HepG2 (cell line): Measurements from ENCODE around the gene POLR1G. TPM values are rescaled to one million over a fixed set of nuclear protein-coding genes. Genes with fewer than 3 reads are reported as not detected.

Experiments
- ARID5B ChIP-seq: IDR thresholded peaks from 2 replicates; pipeline ENCODE4 v1.4.0; 2020; ENCODE audit warnings: mild to moderate bottlenecking, missing genetic modification reagents
- ETV5 ChIP-seq: IDR thresholded peaks from 2 replicates; pipeline ENCODE4 v1.6.1; 2018; ENCODE audit warnings: missing biosample characterization, missing genetic modification reagents, inconsistent platforms, borderline replicate concordance
- HNRNPH1 ChIP-seq: fragments of 200-400 bp; formaldehyde crosslinking; optimal IDR thresholded peaks from 2 replicates; pipeline ENCODE3; 2017; ENCODE audit warnings: mild to moderate bottlenecking, low read depth, low read length
- KLF11 ChIP-seq: IDR thresholded peaks from 2 replicates; pipeline ENCODE4 v1.6.1; 2016; ENCODE audit warnings: missing compliant biosample characterization
- MLLT10 ChIP-seq: sonication (generic); formaldehyde crosslinking; IDR thresholded peaks from 2 replicates; pipeline ENCODE4 v1.4.0; 2020; ENCODE audit warnings: missing genetic modification reagents
- MTA3 ChIP-seq: sonication (generic); formaldehyde crosslinking; IDR thresholded peaks from 2 replicates; pipeline ENCODE4 v1.4.0; 2020; ENCODE audit warnings: missing genetic modification reagents
- NCOR1 ChIP-seq: fragments of 200-600 bp; sonication (generic); IDR thresholded peaks from 2 replicates; pipeline ENCODE4 v1.7.0; 2017; ENCODE audit warnings: antibody characterized with exemption, low read length, borderline replicate concordance
- REST ChIP-seq, 2 experiments: IDR thresholded peaks; 2 replicates each; pipeline ENCODE4 v1.6.1; 2011 to 2012; ENCODE audit warnings: low read length in 2 of 2, borderline replicate concordance in 1 of 2, low read depth in 1 of 2, mild to moderate bottlenecking in 1 of 2, moderate library complexity in 1 of 2
- SAFB2 ChIP-seq: sonication (generic); formaldehyde crosslinking; IDR thresholded peaks from 2 replicates; pipeline ENCODE4 v1.5.1; 2020; ENCODE audit warnings: missing genetic modification reagents, low read depth, mild to moderate bottlenecking, borderline replicate concordance
- SALL2 ChIP-seq: sonication (generic); formaldehyde crosslinking; IDR thresholded peaks from 2 replicates; pipeline ENCODE4 v1.8.1; 2023; ENCODE audit warnings: mild to moderate bottlenecking, missing genetic modification reagents, inconsistent platforms
- STAT5B ChIP-seq: sonication (generic); formaldehyde crosslinking; IDR thresholded peaks from 2 replicates; pipeline ENCODE4 v1.4.0; 2020; ENCODE audit warnings: missing genetic modification reagents
- TP53 ChIP-seq: sonication (generic); formaldehyde crosslinking; conservative IDR thresholded peaks from 2 replicates; pipeline ENCODE4 v1.4.0; 2020; ENCODE audit warnings: missing genetic modification reagents
- ZEB1 ChIP-seq: IDR thresholded peaks from 2 replicates; pipeline ENCODE4 v1.6.1; 2012; ENCODE audit warnings: mild to moderate bottlenecking, low read depth, inconsistent platforms; ENCODE audit not compliant: insufficient replicate concordance
- ZFP36 ChIP-seq: fragments of 150-350 bp; IDR thresholded peaks from 2 replicates; pipeline ENCODE4 v1.6.1; 2018; ENCODE audit warnings: borderline replicate concordance, low read length, low read depth; ENCODE audit not compliant: partially characterized antibody
- ZFX ChIP-seq: sonication (generic); formaldehyde crosslinking; IDR thresholded peaks from 2 replicates; pipeline ENCODE4 v1.4.0; 2020; ENCODE audit warnings: mild to moderate bottlenecking, low read depth, missing genetic modification reagents, moderate library complexity
- ZNF251 ChIP-seq: sonication (generic); formaldehyde crosslinking; IDR thresholded peaks from 2 replicates; pipeline ENCODE4 v1.9.0; 2021; ENCODE audit warnings: mild to moderate bottlenecking, missing genetic modification reagents
- ZNF3 ChIP-seq: IDR thresholded peaks from 2 replicates; pipeline ENCODE4 v1.7.0; 2017; ENCODE audit warnings: inconsistent platforms
- ZNF331 ChIP-seq: sonication (generic); formaldehyde crosslinking; IDR thresholded peaks from 2 replicates; pipeline ENCODE4 v1.4.0; 2020; ENCODE audit warnings: missing genetic modification reagents
- ZNF354B ChIP-seq: sonication (generic); formaldehyde crosslinking; IDR thresholded peaks from 2 replicates; pipeline ENCODE4 v1.8.0; 2022; ENCODE audit warnings: mild to moderate bottlenecking, missing genetic modification reagents
- ZNF382 ChIP-seq: sonication (generic); formaldehyde crosslinking; IDR thresholded peaks from 2 replicates; pipeline ENCODE4 v1.5.0; 2020; ENCODE audit warnings: missing genetic modification reagents, mild to moderate bottlenecking, borderline replicate concordance
- ZNF383 ChIP-seq: sonication (generic); formaldehyde crosslinking; IDR thresholded peaks from 2 replicates; pipeline ENCODE4 v1.4.0; 2020; ENCODE audit warnings: missing genetic modification reagents, mild to moderate bottlenecking, borderline replicate concordance
- ZNF576 ChIP-seq: sonication (generic); formaldehyde crosslinking; IDR thresholded peaks from 2 replicates; pipeline ENCODE4 v1.4.0; 2020; ENCODE audit warnings: mild to moderate bottlenecking, missing genetic modification reagents
- ZNF616 ChIP-seq: sonication (generic); formaldehyde crosslinking; IDR thresholded peaks from 2 replicates; pipeline ENCODE4 v1.5.0; 2020; ENCODE audit warnings: low read depth, mild to moderate bottlenecking, missing genetic modification reagents
- ZNF878 ChIP-seq: sonication (generic); formaldehyde crosslinking; IDR thresholded peaks from 2 replicates; pipeline ENCODE4 v1.8.1; 2023; ENCODE audit warnings: mild to moderate bottlenecking, missing genetic modification reagents, moderate library complexity
- polyA plus RNA-seq, 8 experiments: library from polyadenylated mRNA; depleted of rRNA in 3 of 8; stranded (reverse) in 7 of 8; unstranded in 1 of 8; fragments of >200 nt; fragmentation: Illumina TruSeq in 4 of 8; extraction: Trizol in 4 of 8; gene quantifications; 2 replicates each; pipeline versions ENCODE4 v1.2.1 to v1.2.3, GENCODE V29; 2011 to 2016; ENCODE audit warnings: low read depth in 4 of 8, missing spikeins in 1 of 8, mixed read lengths in 1 of 8; ENCODE audit not compliant: insufficient read depth in 1 of 8
- total RNA-seq, 5 experiments: library from RNA; depleted of rRNA; stranded (reverse); fragments of >200 nt; fragmentation: Illumina TruSeq; extraction: Trizol; gene quantifications; 2 replicates each; pipeline ENCODE4 v1.2.3, GENCODE V29; 2016; ENCODE audit warnings: low read depth in 1 of 5

Gene POLR1G
- total and polyA plus RNA-seq, 2 of the 13 experiments (the other 11 are each of a cell fraction or from before 2014, with no cell fraction given) = 3.5 to 20.8 TPM

- no peak for TF ChIP-seq ZNF878 (CRISPR knock-in tag)
- TF ChIP-seq ZNF354B (CRISPR knock-in tag) = no peak
- TF ChIP-seq ZFP36 = no peak
- TF ChIP-seq REST (IDR thresholded peaks at IDR 0.05; ENCODE audit: borderline replicate concordance in 1 of 2, low read depth in 1 of 2, low read length in 2 of 2) = no peak
- no peak for TF ChIP-seq KLF11 (CRISPR knock-in tag)
- TF ChIP-seq ETV5 (CRISPR knock-in tag) = no peak; the same call in 1 of the 2 replicates
- TF ChIP-seq ZNF616 (CRISPR knock-in tag) = no peak
- no peak for TF ChIP-seq MLLT10 (CRISPR knock-in tag)
- no peak for TF ChIP-seq ZNF3 (CRISPR knock-in tag)
- TF ChIP-seq SAFB2 (CRISPR knock-in tag) = no peak
- TF ChIP-seq ZEB1 = no peak
- no peak for TF ChIP-seq ARID5B (CRISPR knock-in tag)
- TF ChIP-seq ZNF331 (CRISPR knock-in tag) = no peak
- no peak for TF ChIP-seq NCOR1
- no peak for TF ChIP-seq ZNF383
- no peak for TF ChIP-seq ZNF576 (CRISPR knock-in tag)
- no peak; the same call in 1 of the 2 replicates for TF ChIP-seq TP53
- no peak for TF ChIP-seq ZNF382
- TF ChIP-seq ZFX (CRISPR knock-in tag) = no peak
- TF ChIP-seq ZNF251 (CRISPR knock-in tag) = no peak
- TF ChIP-seq STAT5B (CRISPR knock-in tag) = no peak
- TF ChIP-seq MTA3 (CRISPR knock-in tag) = no peak
- no peak for TF ChIP-seq HNRNPH1
- TF ChIP-seq SALL2 = no peak
Measured at GRCh38 chr19:45405435-45406225, 814 bp upstream of the POLR1G start (continued).
